Suprapubic skin (tissue), 4 donors: Measurements from ENCODE around the gene POLE. TPM values are rescaled to one million over a fixed set of nuclear protein-coding genes. Genes with fewer than 3 reads are reported as not detected.

Source experiments
- DNase-seq, 2 donors: peaks; one replicate each; pipeline ENCODE4 v3.0.0-alpha.2; 2019; ENCODE audit warnings: low spot score in 2 of 2
- H3K27ac ChIP-seq: fragments of 200-600 bp; sonication (generic); one replicate; pipeline ENCODE4 v1.5.1; 2019
- H3K27me3 ChIP-seq: fragments of 200-600 bp; sonication (generic); one replicate; pipeline ENCODE4 v1.5.1; 2019
- H3K36me3 ChIP-seq: fragments of 200-600 bp; sonication (generic); one replicate; pipeline ENCODE4 v1.5.1; 2019
- H3K4me1 ChIP-seq: fragments of 200-600 bp; sonication (generic); one replicate; pipeline ENCODE4 v1.5.1; 2019
- H3K4me3 ChIP-seq: fragments of 200-600 bp; sonication (generic); one replicate; pipeline ENCODE4 v1.5.1; 2019; ENCODE audit warnings: mild to moderate bottlenecking
- H3K9me3 ChIP-seq: fragments of 200-600 bp; sonication (generic); one replicate; pipeline ENCODE4 v1.5.1; 2019
- EP300 ChIP-seq: sonication (generic); formaldehyde crosslinking; IDR thresholded peaks from one replicate; pipeline ENCODE4 v1.6.1; 2017; ENCODE audit warnings: antibody characterized with exemption
- POLR2A ChIP-seq, 2 donors: fragments of 450-650 bp; IDR thresholded peaks; one replicate each; pipeline ENCODE4 v1.6.1; 2017; ENCODE audit warnings: antibody characterized with exemption in 2 of 2, mild to moderate bottlenecking in 2 of 2, moderate library complexity in 2 of 2
- POLR2AphosphoS5 ChIP-seq, 3 donors: sonication (generic); formaldehyde crosslinking; IDR thresholded peaks; one replicate each; pipeline ENCODE4 v1.6.1; 2017; ENCODE audit warnings: antibody characterized with exemption in 3 of 3
- WGBS: methylation state at CpG from one replicate; pipeline ENCODE4 v1.1.5; 2018; 5-methylcytosine and 5-hydroxymethylcytosine counted together
- total RNA-seq, 4 donors: library from RNA; depleted of rRNA; stranded (reverse); fragments of >200 nt; gene quantifications; one replicate each; pipeline ENCODE4 v1.1.0, GENCODE V29; 2016
- TF ChIP-seq, protein P1 (sequence below), 2 donors: fragments of 200-600 bp in 1 of 2; fragments of 450-650 bp in 1 of 2; sonication (generic) in 1 of 2; IDR thresholded peaks; one replicate each; pipeline ENCODE4 v1.5.1; 2016 to 2019; ENCODE audit warnings: antibody characterized with exemption in 2 of 2, mild to moderate bottlenecking in 1 of 2, moderate library complexity in 1 of 2

POLE gene
- total RNA-seq, 4 donors from 2014 or later, result 34.1 to 130 (median 43.3) TPM

DNA sequence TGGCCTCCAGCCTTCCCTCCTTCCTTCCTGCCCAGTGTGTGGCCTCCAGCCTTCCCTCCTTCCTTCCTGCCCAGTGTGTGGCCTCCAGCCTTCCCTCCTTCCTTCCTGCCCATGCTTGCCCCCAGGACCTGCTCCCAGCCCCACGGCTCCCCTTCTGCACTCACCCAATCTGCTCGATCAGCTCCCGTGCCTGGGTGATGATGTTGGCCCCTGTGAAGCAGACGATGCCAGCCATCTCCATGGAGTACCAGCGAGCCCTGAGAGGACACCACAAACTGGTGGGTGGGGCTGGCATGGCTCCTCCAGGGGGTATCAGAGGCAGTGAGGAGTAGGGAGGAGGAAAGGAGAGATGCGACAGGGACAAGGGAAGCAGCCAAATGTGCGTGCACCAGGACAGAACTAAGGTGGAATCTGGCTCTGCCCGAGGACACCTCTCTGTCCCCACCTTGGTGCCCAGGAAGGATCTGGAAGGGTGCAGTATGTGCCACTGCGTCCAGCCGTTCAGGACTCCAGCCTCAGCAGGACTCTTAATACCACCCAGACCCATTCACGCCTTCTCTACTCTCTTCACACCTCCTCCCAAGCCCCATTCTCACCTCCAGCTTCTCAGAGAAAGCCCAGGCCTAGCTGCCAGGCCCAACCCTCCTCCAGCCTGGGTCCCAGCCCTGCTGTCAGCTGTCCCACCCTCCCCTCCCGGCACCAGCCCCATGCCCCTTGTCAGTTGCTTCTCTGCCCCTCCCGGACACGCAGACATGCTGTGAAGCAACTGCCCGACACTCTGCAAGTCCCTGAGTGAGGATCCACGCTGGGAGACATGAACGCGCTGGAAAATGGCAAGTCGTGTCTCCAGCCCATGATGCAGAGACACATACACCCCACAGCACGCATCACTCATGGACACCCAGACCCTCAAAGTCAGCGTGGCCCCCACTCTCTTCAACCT is 22.7 kb downstream of the POLE start:
- H3K27ac ChIP-seq, result no peak overlapping the region
- no peaks in the 10 kb centered on the region for H3K4me1 ChIP-seq
- DNase-seq, result no peak
- no peaks in the 10 kb centered on the region for H3K9me3 ChIP-seq
- peaks cover 99% of the 10 kb centered on the region for H3K36me3 ChIP-seq
- no peak overlapping the region for H3K4me3 ChIP-seq
- 90% methylated on average over 21 of the region's 21 CpGs for WGBS
- TF ChIP-seq POLR2A (IDR thresholded peaks at IDR 0.05), result no peak
- no peaks in the 10 kb centered on the region for H3K27me3 ChIP-seq

GRCh38 chr12:132662901-132663755 is 24.0 kb downstream of the POLE start:
- DNase-seq, result no peak
- H3K36me3 ChIP-seq, result peaks cover 99% of the 10 kb centered on the region
- no peak overlapping the region for H3K27ac ChIP-seq
- TF ChIP-seq POLR2AphosphoS5 (IDR thresholded peaks at IDR 0.05) (no peak), POLR2A (IDR thresholded peaks at IDR 0.05) (no peak), EP300 (no peak)
- TF ChIP-seq, protein P1, sequence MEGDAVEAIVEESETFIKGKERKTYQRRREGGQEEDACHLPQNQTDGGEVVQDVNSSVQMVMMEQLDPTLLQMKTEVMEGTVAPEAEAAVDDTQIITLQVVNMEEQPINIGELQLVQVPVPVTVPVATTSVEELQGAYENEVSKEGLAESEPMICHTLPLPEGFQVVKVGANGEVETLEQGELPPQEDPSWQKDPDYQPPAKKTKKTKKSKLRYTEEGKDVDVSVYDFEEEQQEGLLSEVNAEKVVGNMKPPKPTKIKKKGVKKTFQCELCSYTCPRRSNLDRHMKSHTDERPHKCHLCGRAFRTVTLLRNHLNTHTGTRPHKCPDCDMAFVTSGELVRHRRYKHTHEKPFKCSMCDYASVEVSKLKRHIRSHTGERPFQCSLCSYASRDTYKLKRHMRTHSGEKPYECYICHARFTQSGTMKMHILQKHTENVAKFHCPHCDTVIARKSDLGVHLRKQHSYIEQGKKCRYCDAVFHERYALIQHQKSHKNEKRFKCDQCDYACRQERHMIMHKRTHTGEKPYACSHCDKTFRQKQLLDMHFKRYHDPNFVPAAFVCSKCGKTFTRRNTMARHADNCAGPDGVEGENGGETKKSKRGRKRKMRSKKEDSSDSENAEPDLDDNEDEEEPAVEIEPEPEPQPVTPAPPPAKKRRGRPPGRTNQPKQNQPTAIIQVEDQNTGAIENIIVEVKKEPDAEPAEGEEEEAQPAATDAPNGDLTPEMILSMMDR (IDR thresholded peaks at IDR 0.05), result no peak
- H3K9me3 ChIP-seq, result no peaks in the 10 kb centered on the region
- no peaks in the 10 kb centered on the region for H3K4me1 ChIP-seq
- H3K4me3 ChIP-seq, result no peak overlapping the region
- WGBS, result 86% methylated on average over 25 of the region's 29 CpGs
- no peaks in the 10 kb centered on the region for H3K27me3 ChIP-seq

DNA sequence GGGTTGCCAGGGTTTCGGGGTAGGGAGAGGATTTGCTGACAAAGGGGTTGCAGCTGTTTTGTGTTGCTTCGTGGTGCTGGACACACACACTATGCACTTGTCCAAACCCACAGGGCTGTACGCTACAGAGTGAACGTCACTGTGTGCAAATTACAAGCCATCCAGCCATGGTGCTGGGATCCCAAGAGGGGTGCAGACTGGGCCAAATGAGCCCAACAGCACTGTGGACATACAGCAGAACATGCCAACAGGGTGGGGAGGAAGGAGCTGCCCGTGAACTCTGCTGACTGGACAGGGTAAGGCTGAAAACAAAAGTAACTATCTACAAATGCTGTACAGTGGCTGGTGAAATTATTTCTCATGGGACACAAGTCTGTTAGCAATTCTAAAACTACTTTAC is 25.2 kb downstream of the POLE start:
- H3K4me1 ChIP-seq, result no peaks in the 10 kb centered on the region
- no peak for DNase-seq
- 81% methylated on average over 5 of the region's 5 CpGs for WGBS
- peaks cover 99% of the 10 kb centered on the region for H3K36me3 ChIP-seq
- no peaks in the 10 kb centered on the region for H3K27me3 ChIP-seq
- no peak for TF ChIP-seq POLR2A (IDR thresholded peaks at IDR 0.05)
- TF ChIP-seq, protein P1 (IDR thresholded peaks at IDR 0.05), result no peak
- no peak overlapping the region for H3K27ac ChIP-seq
- no peak overlapping the region for H3K4me3 ChIP-seq
- H3K9me3 ChIP-seq, result no peaks in the 10 kb centered on the region

- no peak for DNase-seq
- H3K4me1 ChIP-seq, result no peaks in the 10 kb centered on the region
- peaks cover 99% of the 10 kb centered on the region for H3K36me3 ChIP-seq
- TF ChIP-seq POLR2AphosphoS5 (IDR thresholded peaks at IDR 0.05) (no peak), EP300 (no peak), POLR2A (IDR thresholded peaks at IDR 0.05) (no peak)
- TF ChIP-seq, protein P1 (IDR thresholded peaks at IDR 0.05), result no peak
- no peak overlapping the region for H3K27ac ChIP-seq
- H3K4me3 ChIP-seq, result no peak overlapping the region
- H3K9me3 ChIP-seq, result no peaks in the 10 kb centered on the region
- WGBS, result 87% methylated on average over 9 of the region's 11 CpGs
- H3K27me3 ChIP-seq, result no peaks in the 10 kb centered on the region
Observed at GRCh38 chr12:132660996-132661395, 26.1 kb downstream of the POLE start.

- no peaks in the 10 kb centered on the region for H3K4me1 ChIP-seq
- WGBS, result 84% methylated on average over 5 of the region's 5 CpGs
- DNase-seq, result no peak
- peaks cover 99% of the 10 kb centered on the region for H3K36me3 ChIP-seq
- TF ChIP-seq, protein P1 (IDR thresholded peaks at IDR 0.05), result no peak
- no peak for TF ChIP-seq EP300
- no peak for TF ChIP-seq POLR2AphosphoS5 (IDR thresholded peaks at IDR 0.05)
- TF ChIP-seq POLR2A (IDR thresholded peaks at IDR 0.05), result no peak
- no peak overlapping the region for H3K27ac ChIP-seq
- no peaks in the 10 kb centered on the region for H3K27me3 ChIP-seq
- H3K9me3 ChIP-seq, result no peaks in the 10 kb centered on the region
- H3K4me3 ChIP-seq, result no peak overlapping the region
Observed at GRCh38 chr12:132660052-132660451, 27.1 kb downstream of the POLE start.
